HUES6 (cell line): ENCODE data around the gene STXBP4.

ENCODE experiments used
- H3K27ac ChIP-seq: 2 replicates; pipeline ENCODE4 v1.7.0; 2013; ENCODE audit warnings: low read depth, mild to moderate bottlenecking, low read length, inconsistent platforms
- H3K27me3 ChIP-seq: 2 replicates; pipeline ENCODE4 v1.6.1; 2013; ENCODE audit warnings: low read length; ENCODE audit not compliant: control insufficient read depth, insufficient read depth
- H3K36me3 ChIP-seq: 2 replicates; pipeline ENCODE4 v1.6.1; 2013; ENCODE audit warnings: low read length; ENCODE audit not compliant: control insufficient read depth, insufficient read depth
- H3K4me1 ChIP-seq: 2 replicates; pipeline ENCODE4 v1.6.1; 2013; ENCODE audit warnings: low read length; ENCODE audit not compliant: control insufficient read depth, insufficient read depth
- H3K4me3 ChIP-seq: 2 replicates; pipeline ENCODE4 v1.5.1; 2013; ENCODE audit warnings: low read depth, low read length
- H3K9ac ChIP-seq: one replicate; pipeline ENCODE4 v1.6.1; 2013; ENCODE audit warnings: mild to moderate bottlenecking, low read length
- H3K9me3 ChIP-seq: 2 replicates; pipeline ENCODE4 v1.6.1; 2013; ENCODE audit warnings: low read depth, low read length; ENCODE audit not compliant: control insufficient read depth, insufficient read depth

The STXBP4 gene

GRCh38 chr17:55167024-55167725 is 198.6 kb downstream of the STXBP4 start:
- Histone ChIP-seq H3K9me3 (no peaks in the 10 kb centered on the region), H3K36me3 (no peaks in the 10 kb centered on the region), H3K27ac (no peak overlapping the region), H3K4me3 (no peak overlapping the region), H3K27me3 (no peaks in the 10 kb centered on the region), H3K9ac (no peak overlapping the region), H3K4me1 (no peaks in the 10 kb centered on the region)

DNA sequence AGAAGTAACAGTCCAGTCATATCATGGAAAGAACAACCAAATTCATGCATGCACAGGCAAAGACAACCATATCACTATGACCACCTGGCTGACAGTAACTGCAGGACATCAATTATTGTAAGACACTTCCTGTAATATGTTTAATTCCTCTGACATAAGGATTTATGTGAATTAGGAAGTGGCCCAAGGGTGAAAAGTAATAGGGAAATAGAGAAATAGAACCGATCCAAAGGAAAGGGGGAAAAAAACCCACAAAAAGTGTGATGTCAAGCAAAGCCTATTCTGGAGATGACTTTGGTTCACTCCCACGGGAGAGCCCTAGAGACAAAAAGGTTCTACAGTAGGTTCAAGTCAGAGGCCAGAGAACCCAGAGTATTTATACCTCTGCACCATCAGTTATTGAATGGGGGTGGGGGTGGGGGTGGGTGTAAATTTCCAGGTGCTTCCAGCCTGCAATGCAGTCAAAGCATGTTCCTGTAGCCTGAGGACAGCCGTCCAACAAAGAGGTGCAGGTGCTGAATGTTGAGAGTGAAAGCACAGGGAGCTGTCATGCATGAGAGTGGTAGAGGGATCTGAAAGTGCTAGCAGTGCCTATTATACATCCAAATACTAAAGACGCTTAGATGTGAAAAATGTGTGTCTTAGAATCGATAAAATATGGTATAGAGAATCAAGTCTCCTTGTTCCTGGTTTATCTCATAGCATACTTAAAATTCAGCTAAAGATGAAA is 200.6 kb downstream of the STXBP4 start:
- Histone ChIP-seq H3K36me3 (no peaks in the 10 kb centered on the region), H3K4me1 (no peaks in the 10 kb centered on the region), H3K27ac (no peak overlapping the region), H3K4me3 (no peak overlapping the region), H3K9me3 (peaks cover 5% of the 10 kb centered on the region; the same call in 1 of the 2 replicates), H3K27me3 (no peaks in the 10 kb centered on the region), H3K9ac (no peak overlapping the region)

- H3K9ac ChIP-seq = no peak overlapping the region
- no peaks in the 10 kb centered on the region for H3K27me3 ChIP-seq
- H3K36me3 ChIP-seq = no peaks in the 10 kb centered on the region
- H3K27ac ChIP-seq = no peak overlapping the region
- no peaks in the 10 kb centered on the region for H3K4me1 ChIP-seq
- peaks cover 7% of the 10 kb centered on the region; the same call in 1 of the 2 replicates for H3K9me3 ChIP-seq
- H3K4me3 ChIP-seq = no peak overlapping the region
These were observed 203.2 kb downstream of the STXBP4 start for GRCh38 chr17:55171634-55172328.

DNA sequence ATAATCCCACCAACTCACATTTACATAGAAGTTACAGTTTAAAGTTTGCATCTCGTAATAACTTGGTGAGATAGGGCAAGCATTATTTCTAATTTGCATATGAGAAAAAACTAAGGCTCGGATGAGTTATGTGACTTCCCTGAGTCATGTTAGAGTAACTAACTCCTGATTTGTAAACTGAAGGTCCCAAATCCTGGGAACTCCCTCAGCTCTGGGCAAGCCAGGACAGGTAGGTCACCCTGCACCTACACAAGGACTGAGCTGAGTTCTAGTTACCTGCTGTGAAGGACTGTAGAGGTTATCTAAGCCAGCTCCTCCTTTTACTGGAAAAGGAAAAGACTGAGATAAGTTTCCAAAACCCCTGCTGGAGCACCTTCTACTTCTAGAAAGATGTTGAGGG is 204.0 kb downstream of the STXBP4 start:
- H3K9ac ChIP-seq = no peak overlapping the region
- H3K27ac ChIP-seq = no peak overlapping the region
- no peak overlapping the region for H3K4me3 ChIP-seq
- no peaks in the 10 kb centered on the region for H3K36me3 ChIP-seq
- H3K27me3 ChIP-seq = no peaks in the 10 kb centered on the region
- no peaks in the 10 kb centered on the region for H3K4me1 ChIP-seq
- H3K9me3 ChIP-seq = peaks cover 7% of the 10 kb centered on the region; the same call in 1 of the 2 replicates

DNA sequence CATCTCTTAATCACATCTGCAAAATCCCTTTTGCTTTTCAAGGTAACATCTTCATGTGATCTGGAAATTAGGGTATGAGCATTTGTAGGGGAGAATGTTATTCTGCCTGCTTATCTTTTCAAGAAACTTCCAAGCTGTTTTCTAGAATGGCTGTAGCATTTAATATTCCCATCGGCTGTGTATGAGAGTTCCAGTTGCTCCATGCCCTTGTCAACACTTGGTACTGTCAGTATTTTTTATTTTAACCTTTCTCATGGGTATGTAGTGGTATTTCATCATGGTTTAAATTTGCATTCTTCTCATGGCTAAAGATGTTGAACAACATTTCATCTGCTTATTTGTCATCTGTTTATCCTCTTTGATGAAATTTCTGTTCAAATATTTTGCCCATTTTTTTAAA is 205.6 kb downstream of the STXBP4 start:
- no peaks in the 10 kb centered on the region for H3K27me3 ChIP-seq
- no peaks in the 10 kb centered on the region for H3K36me3 ChIP-seq
- H3K4me3 ChIP-seq = no peak overlapping the region
- H3K9ac ChIP-seq = no peak overlapping the region
- no peak overlapping the region for H3K27ac ChIP-seq
- H3K9me3 ChIP-seq = peaks cover 7% of the 10 kb centered on the region; the same call in 1 of the 2 replicates
- H3K4me1 ChIP-seq = no peaks in the 10 kb centered on the region

DNA sequence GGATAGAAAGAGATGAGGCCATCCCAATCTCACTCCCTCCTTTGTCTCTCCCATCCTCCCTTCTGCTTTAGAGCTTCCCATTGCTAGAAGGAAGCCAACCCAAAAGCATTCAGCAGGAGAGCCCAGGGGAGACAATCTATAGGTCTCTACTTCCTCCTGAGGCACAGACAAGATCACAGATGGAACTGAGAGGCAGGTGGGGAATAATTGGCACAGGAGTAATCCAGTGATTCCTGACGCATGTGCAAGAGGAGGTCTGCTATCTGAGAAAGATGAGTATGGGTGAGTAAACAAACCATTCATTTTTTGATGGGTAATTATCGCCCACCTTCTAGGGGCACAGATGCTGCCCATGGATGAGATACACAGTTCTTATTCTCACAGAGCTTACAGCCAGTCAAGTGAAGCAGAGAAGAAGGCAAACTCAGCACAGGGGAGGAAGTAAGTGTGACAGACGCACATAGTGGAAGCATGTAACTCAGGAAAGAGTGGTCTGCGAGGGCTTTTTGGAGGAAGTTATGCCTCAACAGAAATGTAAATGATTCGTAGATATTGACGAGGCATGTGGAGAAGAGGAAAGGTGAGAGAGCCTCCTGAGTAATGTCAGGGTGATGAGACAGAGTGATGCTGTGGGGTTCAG is 207.3 kb downstream of the STXBP4 start:
- Histone ChIP-seq H3K9me3 (peaks cover 7% of the 10 kb centered on the region; the same call in 1 of the 2 replicates), H3K4me3 (no peak overlapping the region), H3K36me3 (no peaks in the 10 kb centered on the region), H3K27me3 (no peaks in the 10 kb centered on the region), H3K27ac (no peak overlapping the region), H3K4me1 (no peaks in the 10 kb centered on the region), H3K9ac (no peak overlapping the region)

DNA sequence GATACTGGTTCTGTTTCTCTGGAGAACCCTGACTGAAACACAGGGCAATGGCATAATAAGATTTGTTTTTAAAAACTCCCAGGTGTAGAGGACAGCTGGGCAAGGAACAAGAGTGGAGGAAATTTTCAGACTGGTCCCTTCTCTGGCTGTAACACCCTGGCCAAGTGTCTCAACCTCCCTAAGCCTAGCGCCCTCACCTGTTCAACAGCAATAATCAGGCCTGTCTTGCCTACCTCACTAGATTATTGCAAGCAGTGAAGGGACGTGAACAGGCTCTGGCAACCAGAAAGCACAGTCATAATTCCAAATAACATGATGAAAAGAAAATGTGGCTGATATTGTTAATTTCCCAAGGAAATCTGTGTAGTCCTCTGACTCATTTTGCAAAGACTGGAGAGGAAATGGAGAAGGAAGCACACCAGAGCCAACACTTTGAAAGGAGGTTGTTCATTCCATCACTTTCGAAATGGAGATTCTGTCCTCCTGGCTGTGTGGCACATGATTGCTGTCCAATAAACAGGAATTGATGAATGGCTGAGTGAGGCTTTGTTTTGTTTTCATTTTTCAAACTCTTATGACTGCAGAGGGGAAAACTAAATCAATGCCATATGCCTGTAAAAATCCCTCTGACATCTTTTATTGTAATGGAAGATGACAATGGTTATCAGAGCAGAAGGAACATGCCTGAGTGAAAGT is 208.7 kb downstream of the STXBP4 start:
- H3K9ac ChIP-seq = no peak overlapping the region
- H3K4me3 ChIP-seq = no peak overlapping the region
- H3K27me3 ChIP-seq = no peaks in the 10 kb centered on the region
- no peak overlapping the region for H3K27ac ChIP-seq
- H3K9me3 ChIP-seq = peaks cover 7% of the 10 kb centered on the region; the same call in 1 of the 2 replicates
- H3K36me3 ChIP-seq = no peaks in the 10 kb centered on the region
- H3K4me1 ChIP-seq = no peaks in the 10 kb centered on the region

DNA sequence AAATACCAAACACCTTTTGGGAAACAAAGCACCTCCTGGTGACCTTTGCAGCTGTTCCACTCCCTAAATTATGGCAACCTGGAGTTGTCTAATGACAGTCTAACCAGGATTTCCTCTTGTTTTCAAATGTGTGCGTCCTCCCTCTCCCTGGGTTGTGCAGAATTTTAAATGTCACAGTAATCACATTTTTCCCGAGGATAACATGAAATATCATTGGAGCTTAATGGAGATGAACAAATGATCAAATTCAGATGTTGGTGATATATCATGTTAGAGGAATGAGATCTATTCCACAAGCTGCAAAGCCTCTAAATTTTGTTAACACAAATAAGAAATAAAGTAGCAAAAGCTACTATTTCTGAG is 209.3 kb downstream of the STXBP4 start:
- H3K36me3 ChIP-seq = no peaks in the 10 kb centered on the region
- H3K27me3 ChIP-seq = no peaks in the 10 kb centered on the region
- H3K4me3 ChIP-seq = no peak overlapping the region
- H3K9ac ChIP-seq = no peak overlapping the region
- H3K4me1 ChIP-seq = no peaks in the 10 kb centered on the region
- H3K27ac ChIP-seq = no peak overlapping the region
- H3K9me3 ChIP-seq = peaks cover 7% of the 10 kb centered on the region; the same call in 1 of the 2 replicates

- H3K4me3 ChIP-seq = no peak overlapping the region
- H3K9ac ChIP-seq = no peak overlapping the region
- no peaks in the 10 kb centered on the region for H3K4me1 ChIP-seq
- H3K36me3 ChIP-seq = no peaks in the 10 kb centered on the region
- H3K27ac ChIP-seq = no peak overlapping the region
- H3K9me3 ChIP-seq = no peaks in the 10 kb centered on the region
- H3K27me3 ChIP-seq = no peaks in the 10 kb centered on the region
These were observed 218.6 kb downstream of the STXBP4 start for GRCh38 chr17:55186937-55187770.

DNA sequence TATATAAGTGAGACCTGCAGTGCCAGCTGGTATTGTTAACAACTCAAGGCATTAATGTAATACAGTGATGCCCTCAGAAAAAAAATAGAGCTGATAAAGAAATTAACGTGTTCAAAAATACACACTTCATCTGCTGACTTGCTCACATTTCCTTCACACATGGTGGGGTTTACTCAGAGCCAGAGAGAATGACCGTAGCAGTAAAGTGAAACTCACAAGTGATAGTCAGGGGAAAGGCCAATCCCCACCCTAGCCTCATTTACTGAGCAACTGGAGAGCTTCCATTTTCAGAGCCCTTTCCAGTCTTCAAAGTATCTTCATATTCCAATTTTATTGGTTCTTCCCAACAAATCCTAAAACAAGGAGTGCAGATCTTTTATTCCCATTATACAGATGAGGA is 222.2 kb downstream of the STXBP4 start:
- Histone ChIP-seq H3K4me1 (no peaks in the 10 kb centered on the region), H3K36me3 (no peaks in the 10 kb centered on the region), H3K9me3 (no peaks in the 10 kb centered on the region), H3K27ac (no peak overlapping the region), H3K27me3 (no peaks in the 10 kb centered on the region), H3K9ac (no peak overlapping the region), H3K4me3 (no peak overlapping the region)
